Fibroblast of pulmonary artery (primary cell): Measurements from ENCODE around the gene MYO1D.

Experiments
- DNase-seq: peaks from one replicate; pipeline ENCODE4 v3.0.0-alpha.2; 2010; ENCODE audit warnings: low read depth
- H3K4me3 ChIP-seq: replicated peaks from 2 replicates; pipeline ENCODE4 v1.5.1; 2011; ENCODE audit warnings: low read depth, mild to moderate bottlenecking, control low read depth, low read length, moderate library complexity
- CTCF ChIP-seq: IDR thresholded peaks from 2 replicates; pipeline ENCODE4 v1.5.1; 2011; ENCODE audit warnings: mild to moderate bottlenecking, control low read depth, low read length, inconsistent platforms; ENCODE audit errors: missing control alignments

Gene MYO1D

DNA sequence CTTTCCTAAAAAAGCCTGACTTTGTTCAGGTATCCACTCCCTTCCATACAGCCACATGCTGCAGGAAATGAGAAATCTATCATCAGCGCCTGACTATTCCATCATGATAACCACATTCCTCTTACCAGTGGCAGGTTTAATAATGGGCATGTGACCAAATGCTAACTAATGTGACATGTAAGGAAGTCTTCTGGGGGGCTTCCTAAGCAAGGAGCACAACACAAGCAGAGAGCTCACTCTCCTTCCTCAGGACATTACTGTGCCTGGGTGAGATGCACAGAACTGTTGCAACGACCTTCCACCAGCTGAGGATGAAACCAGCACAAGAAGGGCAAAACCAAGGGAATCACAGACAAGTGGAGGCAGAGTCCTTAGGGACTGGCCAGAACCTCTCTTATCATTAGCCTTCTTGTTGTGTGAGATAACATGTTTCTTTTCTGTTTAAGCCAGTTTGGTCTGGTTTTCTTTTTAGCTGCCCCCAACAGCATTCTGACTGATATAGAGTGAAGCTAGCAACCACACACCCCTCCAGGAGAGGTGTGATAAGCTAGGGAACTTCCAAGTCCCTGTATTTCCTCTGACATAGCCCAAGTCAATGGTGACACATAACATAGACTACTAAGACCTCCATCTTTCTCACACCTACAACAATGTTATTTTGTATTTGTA, 16.9 kb downstream of the MYO1D start:
- TF ChIP-seq CTCF: no peak
- no peak for DNase-seq
- no peak overlapping the region for H3K4me3 ChIP-seq

DNA sequence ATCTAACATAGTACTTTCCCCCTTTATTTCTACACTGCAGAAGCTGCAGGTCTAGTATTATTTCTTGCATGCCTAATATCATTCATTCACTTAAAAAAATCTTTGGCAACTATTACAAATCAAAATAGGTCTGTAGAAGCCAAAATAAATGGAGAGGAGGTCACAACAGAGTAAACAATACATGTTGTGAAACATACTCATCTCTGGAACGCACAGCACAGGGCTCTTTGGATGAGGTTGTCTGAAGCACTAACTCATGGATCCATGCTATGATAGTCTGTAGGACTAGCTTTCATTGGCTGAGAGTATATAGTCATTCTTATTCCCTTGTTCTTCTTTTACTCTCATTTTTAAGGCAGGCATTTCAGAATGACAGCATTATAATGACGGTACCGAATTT, 21.3 kb downstream of the MYO1D start:
- H3K4me3 ChIP-seq: no peak overlapping the region
- no peak for TF ChIP-seq CTCF
- no peak for DNase-seq

DNA sequence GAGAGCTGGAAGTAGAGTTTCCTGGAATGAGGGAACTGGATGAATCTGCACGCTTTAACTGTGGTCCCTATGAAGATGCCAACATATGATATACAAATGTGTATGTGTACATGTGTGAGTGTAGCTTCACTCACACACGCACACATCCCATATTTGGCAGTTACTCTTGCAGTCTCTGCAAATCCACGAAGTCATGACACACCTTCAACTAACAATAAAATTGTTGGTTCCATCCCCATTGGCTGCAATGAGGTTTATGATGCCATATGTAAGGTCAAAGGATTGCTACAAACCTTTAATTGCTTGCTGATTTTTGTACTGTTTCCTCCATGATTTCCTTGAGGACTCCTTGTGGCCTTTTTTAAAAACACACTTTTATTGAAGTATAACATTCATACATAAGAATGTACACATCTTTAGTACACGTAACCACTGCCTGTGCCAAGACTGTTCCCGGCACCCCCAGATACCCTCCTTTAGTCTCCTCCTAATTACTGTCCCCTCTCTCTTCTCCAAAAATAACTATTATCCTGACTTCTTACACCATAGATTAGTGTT, 22.0 kb downstream of the MYO1D start:
- TF ChIP-seq CTCF: no peak
- no peak for DNase-seq

GRCh38 chr17:32854207-32854606, 22.7 kb downstream of the MYO1D start:
- TF ChIP-seq CTCF: no peak
- no peak overlapping the region for H3K4me3 ChIP-seq
- DNase-seq: no peak

More for the DNA sequence above, 22.0 kb downstream of the MYO1D start:
- no peak overlapping the region for H3K4me3 ChIP-seq

DNA sequence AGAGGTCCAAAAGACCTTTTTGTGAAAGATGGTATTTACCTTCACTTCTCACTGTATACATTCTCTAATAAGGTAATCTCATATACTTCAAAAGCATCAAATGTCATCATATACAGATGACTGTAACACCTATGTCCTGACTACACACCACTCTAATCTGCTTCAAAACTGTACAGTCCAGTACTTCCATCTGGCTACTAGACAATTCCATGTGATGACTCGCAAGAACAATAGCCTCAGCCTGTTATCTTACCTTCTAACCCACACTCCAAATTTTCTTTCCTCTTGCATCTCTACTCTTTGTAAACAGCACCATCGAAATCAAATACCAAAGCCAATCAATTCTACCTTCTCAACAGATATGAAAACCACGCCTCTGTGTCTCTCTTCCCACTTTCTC, 24.1 kb downstream of the MYO1D start:
- DNase-seq: no peak
- no peak overlapping the region for H3K4me3 ChIP-seq
- TF ChIP-seq CTCF: no peak

DNA sequence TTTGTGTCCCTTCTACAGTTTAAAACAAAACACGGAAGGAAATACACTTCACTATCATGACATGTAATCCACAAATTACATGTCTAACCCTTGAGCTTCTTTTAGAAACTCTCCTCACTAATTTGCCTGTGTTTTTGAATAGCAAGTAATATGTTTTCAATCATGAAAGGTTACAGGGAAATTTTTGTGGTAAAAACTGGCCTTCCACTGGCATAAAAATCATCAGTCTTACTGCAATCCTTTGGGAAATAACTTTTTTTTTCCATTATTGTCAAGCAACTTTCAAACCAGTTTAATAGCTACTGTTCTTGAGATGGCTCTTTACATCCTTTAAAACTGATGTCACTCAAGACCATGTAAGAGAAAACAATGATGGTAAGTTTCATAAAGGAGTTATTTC, 27.0 kb downstream of the MYO1D start:
- no peak for DNase-seq
- no peak overlapping the region for H3K4me3 ChIP-seq
- TF ChIP-seq CTCF: no peak

DNA sequence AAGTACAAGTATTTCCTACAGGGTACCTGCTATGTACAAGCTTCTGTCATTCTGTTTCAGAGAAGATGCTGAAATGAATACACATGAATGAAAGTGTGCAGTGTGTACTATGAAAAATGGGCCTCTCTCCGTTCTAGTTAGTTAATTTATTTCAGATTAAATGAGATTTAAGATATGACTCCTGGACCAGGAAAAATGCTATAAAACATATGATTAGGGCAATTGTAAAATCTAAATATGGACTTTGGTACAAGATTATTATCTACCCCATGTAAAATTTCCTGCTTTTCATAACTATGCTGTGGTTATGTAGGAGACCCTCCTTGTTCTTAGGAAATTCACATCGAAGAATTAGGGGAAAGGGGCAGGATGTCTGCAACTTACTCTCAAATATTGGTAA, 28.9 kb downstream of the MYO1D start:
- TF ChIP-seq CTCF: no peak
- H3K4me3 ChIP-seq: no peak overlapping the region

More for the DNA sequence above, 28.9 kb downstream of the MYO1D start:
- DNase-seq: no peak
